Astrocyte of the cerebellum (primary cell): Measurements from ENCODE around the gene VPS26C.
"Not testable (repeated sequence)": the region's sequence is repeated elsewhere in the genome, so short reads cannot be mapped to it uniquely, and the experiment has no call there.

Experiments used
- DNase-seq: peaks from one replicate; pipeline ENCODE4 v3.0.0-alpha.2; 2011; ENCODE audit warnings: low read depth
- H3K4me3 ChIP-seq: 2 replicates; pipeline ENCODE4 v1.5.1; 2011; ENCODE audit warnings: mild to moderate bottlenecking, low read depth, low read length, moderate library complexity
- CTCF ChIP-seq: IDR thresholded peaks from 2 replicates; pipeline ENCODE4 v1.5.1; 2012; ENCODE audit warnings: low read length, low read depth, moderate library complexity, mild to moderate bottlenecking; ENCODE audit errors: missing control alignments
- in situ Hi-C: cut with HindIII; loops from 2 replicates; pipeline ENCODE4 v1.10.0; 2017; ENCODE audit warnings: low sequenced_read_pairs

The VPS26C gene

GRCh38 chr21:37267269-37268185 is at the start of gene VPS26C:
Gene VPS26C, minus strand, starts transcription at chr21:37267334. Its CDS starts 40 bp downstream, at chr21:37267294.
- TF ChIP-seq CTCF = no peak
- DNase-seq = peak; percentile 97
- in situ Hi-C loops = no loop called here
- peak within 1 kb of the TSS; percentile 79 for H3K4me3 ChIP-seq

- DNase-seq, H3K4me3 ChIP-seq, in situ Hi-C loops: not testable (repeated sequence)
Observed at GRCh38 chr21:37316072-37316471, 48.9 kb upstream of the VPS26C start.

DNA sequence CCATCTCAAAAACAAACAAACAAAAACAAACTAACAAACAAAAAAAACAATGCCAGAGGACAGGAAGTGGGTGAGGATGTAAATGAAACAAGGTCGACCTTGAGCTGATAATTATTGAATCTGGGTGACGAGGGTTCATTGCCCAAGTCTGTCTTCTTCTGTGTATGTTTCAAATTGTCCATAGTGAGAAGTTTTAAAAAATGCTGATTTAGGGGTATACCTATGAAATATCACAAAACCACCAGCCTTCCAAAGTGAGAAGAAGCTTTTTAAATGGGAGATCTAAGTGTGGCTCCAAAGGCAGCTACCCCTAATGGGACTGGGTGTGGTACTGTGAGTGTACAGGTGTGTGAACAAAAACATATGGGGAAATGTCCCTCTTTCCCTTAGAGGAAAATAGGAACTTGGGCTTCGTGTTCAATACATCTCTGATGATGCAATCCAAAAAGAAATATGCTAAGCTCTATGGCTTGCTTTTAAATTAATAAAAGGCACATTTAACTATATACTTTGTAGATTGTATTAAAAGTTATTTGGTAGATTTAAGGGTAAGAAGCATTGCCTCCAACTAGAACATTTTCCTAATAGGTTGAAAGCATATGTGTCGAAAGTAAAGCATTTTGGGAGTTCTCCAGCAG is 33.1 kb upstream of the VPS26C start:
- no peak for DNase-seq
- TF ChIP-seq CTCF = no peak
- in situ Hi-C loops = no loop called here
- no peak overlapping the region for H3K4me3 ChIP-seq

- no peak overlapping the region for H3K4me3 ChIP-seq
- in situ Hi-C loops = no loop called here
- DNase-seq = no peak
- no peak for TF ChIP-seq CTCF
Observed at GRCh38 chr21:37297364-37297763, 30.2 kb upstream of the VPS26C start.

- no peak for DNase-seq
- in situ Hi-C loops = no loop called here
- H3K4me3 ChIP-seq = no peak overlapping the region
- TF ChIP-seq CTCF = no peak
Observed at GRCh38 chr21:37294679-37295078, 27.5 kb upstream of the VPS26C start.

DNA sequence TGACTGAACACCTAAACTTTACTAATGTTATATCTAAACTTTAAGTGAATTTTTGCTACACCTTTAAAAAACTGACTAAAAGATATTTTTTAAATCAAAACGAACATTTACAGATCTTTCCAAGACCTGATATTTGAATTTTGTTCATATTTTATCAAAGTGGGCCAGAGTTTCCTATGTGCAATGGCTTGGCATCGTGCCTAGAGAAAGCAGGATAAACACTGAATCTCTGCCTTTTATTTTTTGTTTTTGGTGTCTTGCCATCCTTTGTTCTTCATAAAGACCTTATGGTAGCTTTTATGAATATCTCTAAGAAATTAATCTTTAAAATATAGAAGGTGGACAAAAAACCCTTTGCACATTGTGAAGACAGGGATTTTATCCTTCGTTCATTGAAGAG is 25.8 kb upstream of the VPS26C start:
- in situ Hi-C loops = no loop called here
- TF ChIP-seq CTCF = no peak
- DNase-seq = no peak
- H3K4me3 ChIP-seq = no peak overlapping the region

DNA sequence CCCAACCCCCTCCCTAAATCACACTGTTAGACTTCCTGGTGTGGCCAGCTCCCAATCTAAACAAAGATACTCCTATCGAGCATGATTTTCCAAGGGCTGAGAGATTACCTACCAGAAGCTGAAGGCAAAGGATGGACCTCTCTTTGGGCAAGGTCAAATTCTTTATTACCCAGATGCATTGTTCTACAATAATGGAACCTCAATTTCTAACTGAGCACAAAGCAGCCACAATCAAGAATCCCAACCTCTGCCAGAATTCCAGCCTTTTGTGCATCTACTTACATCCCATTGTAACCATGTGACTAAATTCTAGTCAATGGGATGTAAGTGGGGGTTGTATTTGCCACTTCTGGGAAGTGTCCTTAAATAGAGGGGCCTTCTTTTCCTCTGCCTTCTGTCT is 24.9 kb upstream of the VPS26C start:
- H3K4me3 ChIP-seq = no peak overlapping the region
- no peak for TF ChIP-seq CTCF
- no peak for DNase-seq
- in situ Hi-C loops = no loop called here

GRCh38 chr21:37283191-37283710 is 16.1 kb upstream of the VPS26C start:
- in situ Hi-C loops, DNase-seq, H3K4me3 ChIP-seq: not testable (repeated sequence)

DNA sequence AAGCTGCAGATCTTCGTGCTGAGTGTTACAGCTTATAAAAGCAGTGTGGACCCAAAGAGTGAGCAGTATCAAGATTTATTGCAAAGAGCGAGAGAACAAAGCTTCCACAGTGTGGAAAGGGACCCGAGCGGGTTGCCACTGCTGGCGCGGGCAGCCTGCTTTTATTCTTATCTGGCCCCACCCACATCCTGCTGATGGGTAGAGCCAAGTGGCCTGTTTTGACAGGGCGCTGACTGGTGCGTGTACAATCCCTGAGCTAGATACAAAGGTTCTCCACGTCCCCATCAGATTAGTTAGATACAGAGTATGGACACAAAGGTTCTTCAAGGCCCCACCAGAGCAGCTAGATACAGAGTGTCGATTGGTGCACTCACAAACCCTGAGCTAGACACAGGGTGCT is 15.5 kb upstream of the VPS26C start:
- DNase-seq, H3K4me3 ChIP-seq: not testable (repeated sequence)

More for the DNA sequence above, 15.5 kb upstream of the VPS26C start:
- in situ Hi-C loops = not testable (repeated sequence)
